Measurements from ENCODE around the gene MLXIP.

DNA sequence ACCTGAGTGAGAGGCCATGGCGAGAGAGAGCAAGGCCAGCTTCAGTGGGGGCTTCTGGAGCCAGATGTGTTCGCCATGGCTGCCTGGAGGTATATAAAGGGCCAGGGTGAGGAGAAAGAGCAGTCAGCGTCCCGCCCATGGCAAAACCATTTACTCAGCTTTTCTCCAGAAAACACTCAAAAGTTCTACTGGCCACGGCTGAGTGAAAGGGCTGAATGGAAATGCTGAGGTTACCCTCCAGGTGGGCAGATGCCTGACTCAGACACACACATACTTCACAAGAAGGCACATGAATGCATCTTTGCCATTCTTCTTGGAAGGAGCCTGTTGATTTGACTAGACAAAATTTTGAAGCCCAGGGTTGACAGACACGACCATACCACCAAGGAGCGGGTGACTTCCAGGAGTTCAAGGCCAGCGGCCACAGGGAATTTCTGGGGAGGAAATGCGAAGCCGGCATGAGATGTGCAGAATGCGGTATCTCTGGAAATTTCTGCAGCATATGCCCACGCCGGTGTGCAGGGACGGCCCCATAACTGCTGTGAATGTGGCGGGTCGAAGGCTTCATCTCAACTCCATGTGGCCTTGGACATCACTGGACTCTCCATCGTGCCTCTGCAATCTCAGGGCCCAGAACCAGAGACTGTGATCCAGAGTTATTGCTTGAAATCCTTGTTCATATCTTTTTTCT lies 95.7 kb downstream of the MLXIP start, which contains the start of gene IL31:
- no peak for TF ChIP-seq CTCF (conservative IDR thresholded peaks at IDR 0.05; ENCODE audit: low read length)
- TF ChIP-seq EZH2phosphoT487 (IDR thresholded peaks at IDR 0.05; ENCODE audit: borderline replicate concordance) = no peak

All from Loucy (cell line).